Brain microvascular endothelial cell (primary cell): Measurements from ENCODE around the gene ASIC3.

ENCODE experiments used
- DNase-seq: peaks from one replicate; pipeline ENCODE4 v3.0.0-alpha.2; 2020
- H3K27ac ChIP-seq: fragments of 250-450 bp; sonication (Bioruptor Pico); 2 replicates; pipeline ENCODE4 v1.5.1; 2020; ENCODE audit warnings: mild to moderate bottlenecking, moderate library complexity
- H3K27me3 ChIP-seq: fragments of 250-450 bp; sonication (Bioruptor Pico); replicated peaks from 2 replicates; pipeline ENCODE4 v1.5.1; 2020; ENCODE audit warnings: mild to moderate bottlenecking
- H3K36me3 ChIP-seq: fragments of 250-450 bp; sonication (Bioruptor Pico); replicated peaks from 2 replicates; pipeline ENCODE4 v1.5.1; 2020; ENCODE audit warnings: mild to moderate bottlenecking
- H3K4me3 ChIP-seq: 2 replicates; pipeline ENCODE4 v1.5.1; 2011; ENCODE audit warnings: low read depth, mild to moderate bottlenecking, control low read depth, low read length, moderate library complexity
- in situ Hi-C: cut with HindIII; loops from 2 replicates; pipeline ENCODE4 v1.10.0; 2017; ENCODE audit warnings: low sequenced_read_pairs, low pct_ligation_motif_present
- TF ChIP-seq, protein P1 (sequence below): IDR thresholded peaks from 2 replicates; pipeline ENCODE4 v1.5.1; 2011; ENCODE audit warnings: low read depth, mild to moderate bottlenecking, moderate library complexity, low read length, control low read depth, inconsistent platforms; ENCODE audit errors: missing control alignments

The ASIC3 gene

GRCh38 chr7:151095828-151096475, 47.6 kb downstream of the ASIC3 start:
- in situ Hi-C loops, result no loop called here
- TF ChIP-seq, protein P1, sequence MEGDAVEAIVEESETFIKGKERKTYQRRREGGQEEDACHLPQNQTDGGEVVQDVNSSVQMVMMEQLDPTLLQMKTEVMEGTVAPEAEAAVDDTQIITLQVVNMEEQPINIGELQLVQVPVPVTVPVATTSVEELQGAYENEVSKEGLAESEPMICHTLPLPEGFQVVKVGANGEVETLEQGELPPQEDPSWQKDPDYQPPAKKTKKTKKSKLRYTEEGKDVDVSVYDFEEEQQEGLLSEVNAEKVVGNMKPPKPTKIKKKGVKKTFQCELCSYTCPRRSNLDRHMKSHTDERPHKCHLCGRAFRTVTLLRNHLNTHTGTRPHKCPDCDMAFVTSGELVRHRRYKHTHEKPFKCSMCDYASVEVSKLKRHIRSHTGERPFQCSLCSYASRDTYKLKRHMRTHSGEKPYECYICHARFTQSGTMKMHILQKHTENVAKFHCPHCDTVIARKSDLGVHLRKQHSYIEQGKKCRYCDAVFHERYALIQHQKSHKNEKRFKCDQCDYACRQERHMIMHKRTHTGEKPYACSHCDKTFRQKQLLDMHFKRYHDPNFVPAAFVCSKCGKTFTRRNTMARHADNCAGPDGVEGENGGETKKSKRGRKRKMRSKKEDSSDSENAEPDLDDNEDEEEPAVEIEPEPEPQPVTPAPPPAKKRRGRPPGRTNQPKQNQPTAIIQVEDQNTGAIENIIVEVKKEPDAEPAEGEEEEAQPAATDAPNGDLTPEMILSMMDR, result no peak
- no peaks in the 10 kb centered on the region for H3K27me3 ChIP-seq
- H3K27ac ChIP-seq, result no peak overlapping the region
- DNase-seq, result no peak
- no peak overlapping the region for H3K4me3 ChIP-seq
- H3K36me3 ChIP-seq, result peaks cover 3% of the 10 kb centered on the region

GRCh38 chr7:151099486-151100211, 51.3 kb downstream of the ASIC3 start:
- DNase-seq, result no peak
- Histone ChIP-seq H3K36me3 (peaks cover 3% of the 10 kb centered on the region), H3K27ac (no peak overlapping the region), H3K4me3 (no peak overlapping the region), H3K27me3 (no peaks in the 10 kb centered on the region)
- in situ Hi-C loops, result no loop called here
- TF ChIP-seq, protein P1, result no peak

- TF ChIP-seq, protein P1, result no peak
- peaks cover 3% of the 10 kb centered on the region for H3K36me3 ChIP-seq
- in situ Hi-C loops, result no loop called here
Measured at GRCh38 chr7:151100921-151101320, 52.6 kb downstream of the ASIC3 start.

DNA sequence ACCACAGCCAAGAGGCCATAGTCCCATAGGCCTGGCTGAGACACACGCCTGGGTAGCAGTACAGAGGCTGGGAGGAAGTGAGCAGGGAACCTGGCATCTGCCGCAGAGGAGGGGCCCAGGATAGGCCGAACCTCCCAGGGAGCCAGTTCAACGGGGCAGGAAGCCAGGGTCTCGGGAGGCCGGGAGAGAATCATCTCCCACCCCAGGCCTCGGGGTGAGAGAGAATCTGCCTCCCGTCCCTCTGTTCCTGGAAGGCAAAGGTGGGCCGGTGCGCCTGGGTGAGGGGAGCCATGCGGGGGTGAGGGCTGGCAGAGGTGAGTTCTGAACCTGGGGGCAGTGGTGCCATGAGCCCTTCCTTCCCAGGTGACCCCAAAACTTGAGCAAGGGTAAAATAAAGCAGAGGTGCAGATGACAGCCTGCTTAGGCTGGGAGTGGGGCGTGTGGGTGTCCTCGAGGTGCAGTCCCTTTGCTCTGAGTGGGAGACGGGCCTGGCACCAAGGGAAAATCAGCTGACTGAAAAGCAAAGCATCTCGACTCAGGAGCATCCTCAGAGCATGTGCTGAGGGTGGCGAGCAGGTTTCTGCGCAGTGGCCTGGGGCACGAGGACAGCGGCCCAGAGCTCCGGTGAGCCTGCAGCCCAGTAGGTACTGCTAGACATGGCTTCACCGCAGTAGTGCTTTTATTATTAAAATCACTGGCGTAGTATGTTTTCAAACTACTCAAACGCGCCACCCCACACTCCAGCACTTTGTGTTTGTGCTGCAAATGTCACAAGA, 53.5 kb downstream of the ASIC3 start:
- no peak overlapping the region for H3K27ac ChIP-seq
- in situ Hi-C loops, result no loop called here
- H3K36me3 ChIP-seq, result no peaks in the 10 kb centered on the region
- no peak overlapping the region for H3K4me3 ChIP-seq
- no peaks in the 10 kb centered on the region for H3K27me3 ChIP-seq
- TF ChIP-seq, protein P1, result no peak
- no peak for DNase-seq

More at GRCh38 chr7:151100921-151101320, 52.6 kb downstream of the ASIC3 start:
- Histone ChIP-seq H3K27ac (no peak overlapping the region), H3K27me3 (no peaks in the 10 kb centered on the region), H3K4me3 (no peak overlapping the region)
- DNase-seq, result no peak
